Measurements from ENCODE around the gene CPNE7. TPM values are rescaled to one million over a fixed set of nuclear protein-coding genes. Genes with fewer than 3 reads are reported as not detected.

The CPNE7 gene
- total and polyA plus RNA-seq, 2 of the 8 experiments (the other 6 are each of a cell fraction or from before 2014, with no cell fraction given): 10.0 to 23.7 TPM

- TF ChIP-seq USF2 (IDR thresholded peaks at IDR 0.05; ENCODE audit: low read length) (no peak), RAD21 (IDR thresholded peaks at IDR 0.05 in 1 of 2, conservative IDR thresholded peaks at IDR 0.05 in 1 of 2; ENCODE audit: low read depth in 2 of 2, low read length in 2 of 2) (no peak), SUZ12 (IDR thresholded peaks at IDR 0.05; ENCODE audit: low read length) (no peak), TBP (IDR thresholded peaks at IDR 0.05; ENCODE audit: low read depth, low read length) (no peak)
These were observed 38.4 kb downstream of the CPNE7 start (continued) for GRCh38 chr16:89613954-89614459.

All from H1 (cell line).